ENCODE data around the gene SNAI1. TPM values are rescaled to one million over a fixed set of nuclear protein-coding genes. Genes with fewer than 3 reads are reported as not detected.
A peak's percentile ranks its signal among the peaks of the same experiment; 100 is the strongest.

The SNAI1 gene
- total RNA-seq, 3 donors from 2014 or later, result 0.78 to 4.5 (median 0.96) TPM

GRCh38 chr20:50020288-50020687 is 37.5 kb downstream of the SNAI1 start:
- Histone ChIP-seq H3K4me1 (ENCODE audit: low read depth) (no peaks in the 10 kb centered on the region), H3K4me3 (no peak overlapping the region), H3K9me3 (no peaks in the 10 kb centered on the region), H3K36me3 (ENCODE audit: low read depth) (no peaks in the 10 kb centered on the region)
- intact Hi-C loops (cut with DNase I, micrococcal nuclease), result no loop called here
- DNase-seq (no peak), ATAC-seq (no peak)
- TF ChIP-seq CTCF (IDR thresholded peaks at IDR 0.05), result no peak

GRCh38 chr20:50022676-50023075 is 39.9 kb downstream of the SNAI1 start:
- H3K4me3 ChIP-seq, result no peak overlapping the region
- intact Hi-C loops (cut with DNase I, micrococcal nuclease), result no loop called here
- DNase-seq, result no peak
- H3K36me3 ChIP-seq (ENCODE audit: low read depth), result no peaks in the 10 kb centered on the region
- ATAC-seq, result no peak
- H3K9me3 ChIP-seq, result no peaks in the 10 kb centered on the region
- H3K4me1 ChIP-seq (ENCODE audit: low read depth), result no peaks in the 10 kb centered on the region
- no peak for TF ChIP-seq CTCF (IDR thresholded peaks at IDR 0.05)

- no peak for TF ChIP-seq CTCF (IDR thresholded peaks at IDR 0.05)
- ATAC-seq, result peak; percentile 10
Observed at GRCh38 chr20:50023116-50023805, 40.5 kb downstream of the SNAI1 start.

GRCh38 chr20:50026746-50027575 is 44.2 kb downstream of the SNAI1 start:
- ATAC-seq (no peak), DNase-seq (no peak)
- TF ChIP-seq CTCF (IDR thresholded peaks at IDR 0.05), result no peak
- Histone ChIP-seq H3K36me3 (ENCODE audit: low read depth) (no peaks in the 10 kb centered on the region), H3K4me1 (ENCODE audit: low read depth) (no peaks in the 10 kb centered on the region), H3K4me3 (no peak overlapping the region), H3K9me3 (no peaks in the 10 kb centered on the region)
- intact Hi-C loops (cut with DNase I, micrococcal nuclease), result no loop called here

More at GRCh38 chr20:50023116-50023805, 40.5 kb downstream of the SNAI1 start:
- DNase-seq, result no peak
- Histone ChIP-seq H3K9me3 (no peaks in the 10 kb centered on the region), H3K4me3 (no peak overlapping the region), H3K36me3 (ENCODE audit: low read depth) (no peaks in the 10 kb centered on the region), H3K4me1 (ENCODE audit: low read depth) (no peaks in the 10 kb centered on the region)
- intact Hi-C loops (cut with DNase I, micrococcal nuclease), result no loop called here

DNA sequence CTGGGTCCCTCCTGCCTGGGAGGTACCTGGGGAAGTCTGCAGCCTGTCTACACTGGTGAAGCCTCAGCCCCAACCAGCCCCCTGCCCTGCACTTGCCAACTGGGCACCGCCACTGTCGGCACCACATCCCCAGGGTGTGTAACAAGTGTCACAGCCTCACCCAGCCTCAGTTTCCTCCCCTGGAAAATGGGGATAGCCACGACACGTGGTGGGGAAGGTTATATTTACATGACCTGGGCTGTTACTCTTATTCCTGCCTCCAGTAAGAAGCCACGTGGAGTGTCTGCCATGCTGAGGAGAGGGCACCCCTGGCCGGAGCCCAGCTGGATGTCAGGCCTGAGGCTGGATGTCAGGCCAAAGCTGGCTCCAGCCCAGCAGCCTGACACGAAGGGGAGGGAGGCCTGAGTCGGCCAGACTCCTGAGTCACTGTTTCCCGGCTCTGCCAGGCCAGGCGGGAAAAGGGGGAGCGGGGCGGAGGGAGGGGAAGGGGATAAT is 44.9 kb downstream of the SNAI1 start:
- ATAC-seq (peak; percentile 24), DNase-seq (peak; percentile 7 to 74 (median 39))
- Histone ChIP-seq H3K4me1 (ENCODE audit: low read depth) (no peaks in the 10 kb centered on the region), H3K4me3 (no peak overlapping the region), H3K36me3 (ENCODE audit: low read depth) (no peaks in the 10 kb centered on the region), H3K9me3 (no peaks in the 10 kb centered on the region)
- TF ChIP-seq CTCF (IDR thresholded peaks at IDR 0.05), result no peak
- intact Hi-C loops (cut with DNase I, micrococcal nuclease), result no loop called here
